Measurements from ENCODE around the gene ELMO2.

ELMO2 gene

GRCh38 chr20:46361381-46361780 is 45.0 kb downstream of the ELMO2 start:
- peaks cover 2% of the 10 kb centered on the region for H3K36me3 ChIP-seq (ENCODE audit: control insufficient read depth, insufficient read depth, low read length)
- H4K8ac ChIP-seq (ENCODE audit: low read depth, low read length) = no peak overlapping the region

GRCh38 chr20:46359233-46359751 is 47.1 kb downstream of the ELMO2 start:
- H4K5ac ChIP-seq (ENCODE audit: low read length) = no peak overlapping the region
- no peak for DNase-seq
- peaks cover 2% of the 10 kb centered on the region for H3K4me1 ChIP-seq (ENCODE audit: control insufficient read depth, low read depth, low read length)
- H3K27ac ChIP-seq (ENCODE audit: low read depth, low read length) = no peak overlapping the region
- no peak overlapping the region for H2BK15ac ChIP-seq (replicated peaks; ENCODE audit: low read depth)
- no peak overlapping the region for H3K56ac ChIP-seq (ENCODE audit: low read length)
- no peak overlapping the region for H2BK120ac ChIP-seq (ENCODE audit: low read depth, low read length)
- H3K23ac ChIP-seq (ENCODE audit: low read length) = no peak overlapping the region
- peaks cover 14% of the 10 kb centered on the region for H3K79me2 ChIP-seq (ENCODE audit: control insufficient read depth, insufficient read depth, low read length)
- H3K18ac ChIP-seq (ENCODE audit: low read length) = no peak overlapping the region
- no peak overlapping the region for H3K4ac ChIP-seq (ENCODE audit: low read depth, low read length)
- WGBS (ENCODE audit: extremely low coverage, insufficient coverage, low lambda C conversion rate) = no CpG with 5 or more reads among the region's 10 CpGs
- H3K4me3 ChIP-seq (ENCODE audit: low read length) = no peak overlapping the region
- no peak overlapping the region for H2AK5ac ChIP-seq (ENCODE audit: low read length)
- peaks cover 22% of the 10 kb centered on the region for H3K79me1 ChIP-seq (ENCODE audit: low read length)
- no peak overlapping the region for H2BK5ac ChIP-seq (ENCODE audit: low read length)
- no peak overlapping the region for H4K8ac ChIP-seq (ENCODE audit: low read depth, low read length)
- no peak overlapping the region for H3K9ac ChIP-seq (ENCODE audit: low read length)
- no peaks in the 10 kb centered on the region for H3K36me3 ChIP-seq (ENCODE audit: control insufficient read depth, insufficient read depth, low read length)
- no peaks in the 10 kb centered on the region for H3K27me3 ChIP-seq (ENCODE audit: insufficient read depth, low read length, poor library complexity)
- no peak overlapping the region for H3K4me2 ChIP-seq (ENCODE audit: low read length)

More at GRCh38 chr20:46361381-46361780, 45.0 kb downstream of the ELMO2 start:
- Histone ChIP-seq H4K5ac (ENCODE audit: low read length) (no peak overlapping the region), H3K79me1 (ENCODE audit: low read length) (peaks cover 22% of the 10 kb centered on the region), H3K18ac (ENCODE audit: low read length) (no peak overlapping the region), H3K4me3 (ENCODE audit: low read length) (no peak overlapping the region), H2AK5ac (ENCODE audit: low read length) (no peak overlapping the region), H3K9ac (ENCODE audit: low read length) (no peak overlapping the region), H3K56ac (ENCODE audit: low read length) (no peak overlapping the region), H3K4me2 (ENCODE audit: low read length) (no peak overlapping the region), H3K4me1 (ENCODE audit: control insufficient read depth, low read depth, low read length) (peaks cover 2% of the 10 kb centered on the region), H2BK5ac (ENCODE audit: low read length) (no peak overlapping the region), H3K27me3 (ENCODE audit: insufficient read depth, low read length, poor library complexity) (no peaks in the 10 kb centered on the region), H3K79me2 (ENCODE audit: control insufficient read depth, insufficient read depth, low read length) (peaks cover 14% of the 10 kb centered on the region), H2BK15ac (replicated peaks; ENCODE audit: low read depth) (no peak overlapping the region), H3K23ac (ENCODE audit: low read length) (no peak overlapping the region), H3K4ac (ENCODE audit: low read depth, low read length) (no peak overlapping the region), H2BK120ac (ENCODE audit: low read depth, low read length) (no peak overlapping the region), H3K27ac (ENCODE audit: low read depth, low read length) (no peak overlapping the region)
- no peak for DNase-seq
- no CpG with 5 or more reads among the region's 5 CpGs for WGBS (ENCODE audit: extremely low coverage, insufficient coverage, low lambda C conversion rate)

GRCh38 chr20:46358346-46359058 is 47.9 kb downstream of the ELMO2 start:
- H3K9ac ChIP-seq (ENCODE audit: low read length) = no peak overlapping the region
- H3K4me3 ChIP-seq (ENCODE audit: low read length) = no peak overlapping the region
- H3K18ac ChIP-seq (ENCODE audit: low read length) = no peak overlapping the region
- H3K4ac ChIP-seq (ENCODE audit: low read depth, low read length) = no peak overlapping the region
- no peak overlapping the region for H3K27ac ChIP-seq (ENCODE audit: low read depth, low read length)
- no peak for DNase-seq
- WGBS (ENCODE audit: extremely low coverage, insufficient coverage, low lambda C conversion rate) = no CpG with 5 or more reads among the region's 19 CpGs
- H2AK5ac ChIP-seq (ENCODE audit: low read length) = no peak overlapping the region
- no peak overlapping the region for H3K23ac ChIP-seq (ENCODE audit: low read length)
- peaks cover 20% of the 10 kb centered on the region for H3K79me1 ChIP-seq (ENCODE audit: low read length)
- H3K27me3 ChIP-seq (ENCODE audit: insufficient read depth, low read length, poor library complexity) = no peaks in the 10 kb centered on the region
- no peak overlapping the region for H2BK5ac ChIP-seq (ENCODE audit: low read length)
- H3K79me2 ChIP-seq (ENCODE audit: control insufficient read depth, insufficient read depth, low read length) = peaks cover 11% of the 10 kb centered on the region
- H2BK15ac ChIP-seq (replicated peaks; ENCODE audit: low read depth) = no peak overlapping the region
- H3K4me1 ChIP-seq (ENCODE audit: control insufficient read depth, low read depth, low read length) = peaks cover 2% of the 10 kb centered on the region
- no peak overlapping the region for H4K8ac ChIP-seq (ENCODE audit: low read depth, low read length)
- H3K4me2 ChIP-seq (ENCODE audit: low read length) = no peak overlapping the region
- H3K56ac ChIP-seq (ENCODE audit: low read length) = no peak overlapping the region
- no peak overlapping the region for H2BK120ac ChIP-seq (ENCODE audit: low read depth, low read length)
- H3K36me3 ChIP-seq (ENCODE audit: control insufficient read depth, insufficient read depth, low read length) = no peaks in the 10 kb centered on the region
- no peak overlapping the region for H4K5ac ChIP-seq (ENCODE audit: low read length)

GRCh38 chr20:46357030-46357514 is 49.3 kb downstream of the ELMO2 start:
- Histone ChIP-seq H3K4me1 (ENCODE audit: control insufficient read depth, low read depth, low read length) (no peaks in the 10 kb centered on the region), H3K9ac (ENCODE audit: low read length) (no peak overlapping the region), H2BK15ac (replicated peaks; ENCODE audit: low read depth) (no peak overlapping the region), H3K27me3 (ENCODE audit: insufficient read depth, low read length, poor library complexity) (no peaks in the 10 kb centered on the region), H3K4me2 (ENCODE audit: low read length) (no peak overlapping the region), H2BK5ac (ENCODE audit: low read length) (no peak overlapping the region), H3K23ac (ENCODE audit: low read length) (no peak overlapping the region), H3K79me1 (ENCODE audit: low read length) (peaks cover 12% of the 10 kb centered on the region), H3K18ac (ENCODE audit: low read length) (no peak overlapping the region), H3K4me3 (ENCODE audit: low read length) (no peak overlapping the region), H3K27ac (ENCODE audit: low read depth, low read length) (no peak overlapping the region), H3K56ac (ENCODE audit: low read length) (no peak overlapping the region), H2BK120ac (ENCODE audit: low read depth, low read length) (no peak overlapping the region), H3K36me3 (ENCODE audit: control insufficient read depth, insufficient read depth, low read length) (no peaks in the 10 kb centered on the region), H4K8ac (ENCODE audit: low read depth, low read length) (no peak overlapping the region), H2AK5ac (ENCODE audit: low read length) (no peak overlapping the region), H3K79me2 (ENCODE audit: control insufficient read depth, insufficient read depth, low read length) (peaks cover 3% of the 10 kb centered on the region), H4K5ac (ENCODE audit: low read length) (no peak overlapping the region), H3K4ac (ENCODE audit: low read depth, low read length) (no peak overlapping the region)
- no CpG with 5 or more reads among the region's 13 CpGs for WGBS (ENCODE audit: extremely low coverage, insufficient coverage, low lambda C conversion rate)
- no peak for DNase-seq

- no peaks in the 10 kb centered on the region for H3K4me1 ChIP-seq (ENCODE audit: control insufficient read depth, low read depth, low read length)
- WGBS (ENCODE audit: extremely low coverage, insufficient coverage, low lambda C conversion rate) = no CpG with 5 or more reads among the region's 23 CpGs
- no peak overlapping the region for H2BK15ac ChIP-seq (replicated peaks; ENCODE audit: low read depth)
- no peak overlapping the region for H2BK120ac ChIP-seq (ENCODE audit: low read depth, low read length)
- H3K27ac ChIP-seq (ENCODE audit: low read depth, low read length) = no peak overlapping the region
- no peaks in the 10 kb centered on the region for H3K79me2 ChIP-seq (ENCODE audit: control insufficient read depth, insufficient read depth, low read length)
- no peak for DNase-seq
- H3K18ac ChIP-seq (ENCODE audit: low read length) = no peak overlapping the region
- no peak overlapping the region for H3K4me2 ChIP-seq (ENCODE audit: low read length)
- peaks cover 5% of the 10 kb centered on the region for H3K79me1 ChIP-seq (ENCODE audit: low read length)
- H3K23ac ChIP-seq (ENCODE audit: low read length) = no peak overlapping the region
- H3K4me3 ChIP-seq (ENCODE audit: low read length) = no peak overlapping the region
- no peak overlapping the region for H2AK5ac ChIP-seq (ENCODE audit: low read length)
- no peak overlapping the region for H2BK5ac ChIP-seq (ENCODE audit: low read length)
- H3K56ac ChIP-seq (ENCODE audit: low read length) = no peak overlapping the region
- no peaks in the 10 kb centered on the region for H3K36me3 ChIP-seq (ENCODE audit: control insufficient read depth, insufficient read depth, low read length)
- no peak overlapping the region for H4K8ac ChIP-seq (ENCODE audit: low read depth, low read length)
- H3K27me3 ChIP-seq (ENCODE audit: insufficient read depth, low read length, poor library complexity) = no peaks in the 10 kb centered on the region
- H3K4ac ChIP-seq (ENCODE audit: low read depth, low read length) = no peak overlapping the region
- no peak overlapping the region for H4K5ac ChIP-seq (ENCODE audit: low read length)
- H3K9ac ChIP-seq (ENCODE audit: low read length) = no peak overlapping the region
Observed at GRCh38 chr20:46356195-46357029, 50.0 kb downstream of the ELMO2 start.
